Measurements from ENCODE around the gene KRTAP4-2. TPM values are rescaled to one million over a fixed set of nuclear protein-coding genes. Genes with fewer than 3 reads are reported as not detected.

The KRTAP4-2 gene
- total RNA-seq, 1 experiment from 2014 or later, result not detected

DNA sequence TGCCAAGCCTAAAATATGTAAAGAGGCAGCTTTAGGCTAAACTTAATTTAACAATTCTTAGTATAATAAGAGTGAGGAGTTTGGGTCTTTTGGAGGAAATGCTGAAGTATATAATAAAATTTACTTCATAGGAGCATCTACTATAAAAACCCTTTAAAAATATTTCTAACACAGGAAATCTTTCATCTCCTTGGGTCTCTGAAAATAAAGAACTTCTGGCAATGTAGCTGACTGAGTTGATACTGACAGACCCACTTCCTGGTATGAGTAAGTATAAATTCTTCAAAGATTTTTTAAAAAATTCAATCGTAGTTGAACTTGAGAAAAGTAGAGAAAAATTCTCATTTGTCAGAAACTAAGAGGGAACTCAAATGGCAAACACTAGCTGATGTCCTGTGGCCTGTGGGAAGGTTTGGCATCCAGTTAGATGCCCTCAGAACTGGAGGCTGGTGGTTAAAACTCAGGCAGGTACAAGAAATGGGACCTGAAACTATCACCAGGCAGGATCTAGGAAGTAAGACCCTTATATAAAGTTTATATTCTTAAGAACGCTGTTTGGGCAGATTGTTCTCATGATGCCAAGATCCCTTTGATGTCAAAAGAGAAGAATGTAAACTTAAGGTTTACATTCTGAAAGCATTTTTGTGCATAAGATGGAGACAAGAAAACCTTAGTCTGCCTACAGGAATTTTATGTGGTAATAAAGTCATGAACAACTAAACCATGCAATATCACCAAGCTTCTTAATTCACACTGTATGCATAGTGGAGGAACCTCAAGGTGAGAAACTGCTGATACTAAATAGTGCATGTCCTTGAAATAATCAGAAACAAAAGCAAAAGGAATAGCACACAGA lies 43.9 kb downstream of the KRTAP4-2 start:
- in situ Hi-C loops (cut with HindIII; ENCODE audit: low pct_unique_long_range_greater_than_20kb, low sequenced_read_pairs) (no loop called here), intact Hi-C loops (cut with micrococcal nuclease; ENCODE audit: unreplicated experiment) (no loop called here)
- no peak for ATAC-seq
- POLR2A ChIA-PET, result no interaction called here
- Histone ChIP-seq H3K9me3 (ENCODE audit: control insufficient read depth, insufficient read depth, low read depth, low read length) (no peaks in the 10 kb centered on the region), H3K27ac (ENCODE audit: low read length) (no peak overlapping the region), H3K4me1 (ENCODE audit: control insufficient read depth, insufficient read depth, low read length) (no peaks in the 10 kb centered on the region), H3K4me3 (ENCODE audit: low read depth in 2 of 2, low read length in 2 of 2) (no peak overlapping the region), H3K27me3 (ENCODE audit: control insufficient read depth, insufficient read depth, low read length) (peaks cover 3% of the 10 kb centered on the region; the same call in 1 of the 2 replicates), H3K36me3 (ENCODE audit: control insufficient read depth, insufficient read depth, low read length) (no peaks in the 10 kb centered on the region)
- DNase-seq (ENCODE audit: low read depth, low spot score), result no peak
- BruUV-seq (replicated peaks), result no TSS peak
- CTCF ChIA-PET, result no interaction called here
- TF ChIP-seq POLR2AphosphoS5 (IDR thresholded peaks at IDR 0.05; ENCODE audit: low read depth, low read length), result no peak
- TF ChIP-seq, protein P1, sequence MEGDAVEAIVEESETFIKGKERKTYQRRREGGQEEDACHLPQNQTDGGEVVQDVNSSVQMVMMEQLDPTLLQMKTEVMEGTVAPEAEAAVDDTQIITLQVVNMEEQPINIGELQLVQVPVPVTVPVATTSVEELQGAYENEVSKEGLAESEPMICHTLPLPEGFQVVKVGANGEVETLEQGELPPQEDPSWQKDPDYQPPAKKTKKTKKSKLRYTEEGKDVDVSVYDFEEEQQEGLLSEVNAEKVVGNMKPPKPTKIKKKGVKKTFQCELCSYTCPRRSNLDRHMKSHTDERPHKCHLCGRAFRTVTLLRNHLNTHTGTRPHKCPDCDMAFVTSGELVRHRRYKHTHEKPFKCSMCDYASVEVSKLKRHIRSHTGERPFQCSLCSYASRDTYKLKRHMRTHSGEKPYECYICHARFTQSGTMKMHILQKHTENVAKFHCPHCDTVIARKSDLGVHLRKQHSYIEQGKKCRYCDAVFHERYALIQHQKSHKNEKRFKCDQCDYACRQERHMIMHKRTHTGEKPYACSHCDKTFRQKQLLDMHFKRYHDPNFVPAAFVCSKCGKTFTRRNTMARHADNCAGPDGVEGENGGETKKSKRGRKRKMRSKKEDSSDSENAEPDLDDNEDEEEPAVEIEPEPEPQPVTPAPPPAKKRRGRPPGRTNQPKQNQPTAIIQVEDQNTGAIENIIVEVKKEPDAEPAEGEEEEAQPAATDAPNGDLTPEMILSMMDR (IDR thresholded peaks at IDR 0.05), result no peak
- TF ChIP-seq SIN3A (IDR thresholded peaks at IDR 0.05; ENCODE audit: borderline replicate concordance, insufficient read depth, low read depth, low read length), result no peak
- no peak for TF ChIP-seq TCF7L2 (IDR thresholded peaks at IDR 0.05; ENCODE audit: low read depth, low read length)
- TF ChIP-seq, protein P2, sequence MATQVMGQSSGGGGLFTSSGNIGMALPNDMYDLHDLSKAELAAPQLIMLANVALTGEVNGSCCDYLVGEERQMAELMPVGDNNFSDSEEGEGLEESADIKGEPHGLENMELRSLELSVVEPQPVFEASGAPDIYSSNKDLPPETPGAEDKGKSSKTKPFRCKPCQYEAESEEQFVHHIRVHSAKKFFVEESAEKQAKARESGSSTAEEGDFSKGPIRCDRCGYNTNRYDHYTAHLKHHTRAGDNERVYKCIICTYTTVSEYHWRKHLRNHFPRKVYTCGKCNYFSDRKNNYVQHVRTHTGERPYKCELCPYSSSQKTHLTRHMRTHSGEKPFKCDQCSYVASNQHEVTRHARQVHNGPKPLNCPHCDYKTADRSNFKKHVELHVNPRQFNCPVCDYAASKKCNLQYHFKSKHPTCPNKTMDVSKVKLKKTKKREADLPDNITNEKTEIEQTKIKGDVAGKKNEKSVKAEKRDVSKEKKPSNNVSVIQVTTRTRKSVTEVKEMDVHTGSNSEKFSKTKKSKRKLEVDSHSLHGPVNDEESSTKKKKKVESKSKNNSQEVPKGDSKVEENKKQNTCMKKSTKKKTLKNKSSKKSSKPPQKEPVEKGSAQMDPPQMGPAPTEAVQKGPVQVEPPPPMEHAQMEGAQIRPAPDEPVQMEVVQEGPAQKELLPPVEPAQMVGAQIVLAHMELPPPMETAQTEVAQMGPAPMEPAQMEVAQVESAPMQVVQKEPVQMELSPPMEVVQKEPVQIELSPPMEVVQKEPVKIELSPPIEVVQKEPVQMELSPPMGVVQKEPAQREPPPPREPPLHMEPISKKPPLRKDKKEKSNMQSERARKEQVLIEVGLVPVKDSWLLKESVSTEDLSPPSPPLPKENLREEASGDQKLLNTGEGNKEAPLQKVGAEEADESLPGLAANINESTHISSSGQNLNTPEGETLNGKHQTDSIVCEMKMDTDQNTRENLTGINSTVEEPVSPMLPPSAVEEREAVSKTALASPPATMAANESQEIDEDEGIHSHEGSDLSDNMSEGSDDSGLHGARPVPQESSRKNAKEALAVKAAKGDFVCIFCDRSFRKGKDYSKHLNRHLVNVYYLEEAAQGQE (IDR thresholded peaks at IDR 0.05; ENCODE audit: insufficient read depth in 1 of 2, low read depth in 2 of 2, low read length in 1 of 2), result no peak

DNA sequence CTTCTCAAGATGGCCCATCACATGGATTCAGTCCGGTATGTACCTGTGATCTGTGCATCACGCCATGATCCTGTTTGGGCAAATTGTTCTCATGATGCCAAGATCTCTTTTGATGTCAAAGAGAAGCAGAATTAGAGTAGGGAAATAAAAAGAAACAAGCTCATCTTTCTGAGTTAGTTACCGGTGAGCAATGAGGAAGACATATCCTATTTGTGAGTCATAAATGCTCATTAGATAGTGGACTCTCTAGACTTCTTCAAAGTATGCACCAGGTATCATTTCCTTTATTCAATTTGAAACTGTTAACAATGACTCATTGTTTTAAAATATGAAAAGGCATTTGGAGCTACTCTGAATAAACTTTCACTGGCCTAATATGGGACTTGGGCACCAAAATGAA lies 46.0 kb downstream of the KRTAP4-2 start:
- no peak overlapping the region for H3K4me3 ChIP-seq (ENCODE audit: low read depth in 2 of 2, low read length in 2 of 2)
- BruUV-seq (replicated peaks), result no TSS peak
- peaks cover 3% of the 10 kb centered on the region; the same call in 1 of the 2 replicates for H3K27me3 ChIP-seq (ENCODE audit: control insufficient read depth, insufficient read depth, low read length)
- in situ Hi-C loops (cut with HindIII; ENCODE audit: low pct_unique_long_range_greater_than_20kb, low sequenced_read_pairs), result no loop called here
- no peak for ATAC-seq
- no peaks in the 10 kb centered on the region for H3K36me3 ChIP-seq (ENCODE audit: control insufficient read depth, insufficient read depth, low read length)
- ChIA-PET POLR2A (no interaction called here), CTCF (no interaction called here)
- intact Hi-C loops (cut with micrococcal nuclease; ENCODE audit: unreplicated experiment), result no loop called here
- TF ChIP-seq SIN3A (IDR thresholded peaks at IDR 0.05; ENCODE audit: borderline replicate concordance, insufficient read depth, low read depth, low read length) (no peak), POLR2AphosphoS5 (IDR thresholded peaks at IDR 0.05; ENCODE audit: low read depth, low read length) (no peak), TCF7L2 (IDR thresholded peaks at IDR 0.05; ENCODE audit: low read depth, low read length) (no peak)
- TF ChIP-seq, protein P2 (IDR thresholded peaks at IDR 0.05; ENCODE audit: insufficient read depth in 1 of 2, low read depth in 2 of 2, low read length in 1 of 2), result no peak
- TF ChIP-seq, protein P1 (IDR thresholded peaks at IDR 0.05), result no peak
- no peaks in the 10 kb centered on the region for H3K9me3 ChIP-seq (ENCODE audit: control insufficient read depth, insufficient read depth, low read depth, low read length)
- H3K27ac ChIP-seq (ENCODE audit: low read length), result no peak overlapping the region
- H3K4me1 ChIP-seq (ENCODE audit: control insufficient read depth, insufficient read depth, low read length), result no peaks in the 10 kb centered on the region
- DNase-seq (ENCODE audit: low read depth, low spot score), result no peak

Data from Panc1 (cell line).